GM19438 (cell line): ENCODE results near the gene ITGA3.

Experiments
- ATAC-seq: cut with Tn5 transposase; IDR thresholded peaks from one replicate; pipeline ENCODE4 v1.9.1; 2021; ENCODE audit warnings: low read depth; ENCODE audit not compliant: unreplicated experiment

Gene ITGA3

DNA sequence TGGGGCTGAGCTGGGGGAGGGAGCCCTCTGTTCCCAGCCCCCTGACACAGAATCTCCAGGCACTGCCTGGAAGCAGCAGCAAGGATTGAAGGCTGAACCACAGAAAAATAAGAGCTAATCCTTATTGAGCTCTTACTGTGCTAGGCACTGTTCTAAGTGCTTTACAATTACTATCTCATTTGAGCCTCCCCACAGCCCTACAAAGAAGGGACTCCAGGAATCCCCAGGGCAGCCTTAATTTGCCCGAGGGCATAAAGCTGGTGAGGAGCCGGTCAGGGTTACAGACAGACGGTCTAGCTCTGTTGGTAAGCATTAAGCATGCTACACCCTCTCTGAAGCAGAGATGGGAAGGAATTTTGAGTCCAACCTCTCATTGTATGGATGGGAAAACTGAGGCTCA, 67.0 kb downstream of the ITGA3 start:
- ATAC-seq = no peak

DNA sequence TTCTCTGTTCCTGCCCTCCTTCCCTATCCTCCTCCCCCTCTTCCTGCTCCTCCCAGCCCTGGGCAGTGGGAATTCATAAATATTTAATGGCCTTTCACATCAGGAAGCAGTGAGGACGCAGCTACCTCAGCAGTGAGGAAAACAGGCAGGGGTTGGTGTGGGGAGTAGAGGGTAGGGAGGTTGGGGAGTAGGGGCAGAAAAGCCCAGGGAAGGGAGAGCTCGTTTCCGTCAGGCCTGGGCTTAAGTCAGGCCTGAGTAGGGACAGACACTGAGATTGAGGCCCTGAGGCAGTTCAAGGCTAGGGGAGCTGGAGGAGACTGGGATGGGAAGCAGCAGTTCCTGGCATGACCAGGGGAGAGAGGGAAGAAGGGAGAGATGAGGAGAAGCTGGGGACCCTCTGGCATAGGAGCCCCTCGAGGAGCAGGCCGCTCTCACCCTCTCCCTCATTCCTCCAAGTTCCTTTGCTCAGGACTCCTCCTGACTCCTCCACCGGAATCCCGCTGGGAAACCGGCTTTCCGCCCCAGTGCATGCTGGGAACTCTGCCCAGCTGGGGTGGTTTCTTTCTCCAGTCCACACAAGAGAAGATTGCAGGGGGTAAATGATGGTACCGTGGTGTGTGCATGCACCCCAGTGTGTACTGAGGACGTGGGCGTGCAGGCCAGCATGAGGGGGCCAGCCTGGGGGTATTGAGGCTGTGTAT, 67.9 kb downstream of the ITGA3 start:
- no peak for ATAC-seq

DNA sequence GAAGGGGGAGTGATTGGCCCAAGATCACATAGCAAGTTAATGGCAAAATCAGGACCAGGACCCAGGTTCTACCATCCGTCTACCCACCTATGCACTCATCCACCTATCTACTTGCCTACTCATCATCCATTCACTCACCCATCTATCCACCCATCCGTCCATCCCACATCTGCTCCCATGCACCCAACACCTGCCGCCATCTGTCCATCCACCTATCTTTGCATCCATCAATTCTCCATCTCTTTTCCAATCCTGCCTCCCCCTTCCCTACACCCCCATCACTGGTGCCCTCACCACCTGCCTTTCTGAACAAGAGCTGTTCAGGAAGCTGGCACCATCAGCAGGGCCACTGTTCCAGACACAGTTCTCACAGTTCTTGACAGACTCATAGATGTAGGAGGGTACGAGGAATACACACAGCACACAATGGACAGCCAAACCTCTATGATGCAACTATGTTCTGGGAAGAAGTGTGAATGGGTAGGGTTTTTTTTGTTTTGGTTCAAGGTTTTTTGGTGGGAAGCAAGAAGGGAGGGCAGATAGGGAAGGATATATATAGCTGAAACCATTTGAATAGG, 69.6 kb downstream of the ITGA3 start:
- ATAC-seq = no peak

DNA sequence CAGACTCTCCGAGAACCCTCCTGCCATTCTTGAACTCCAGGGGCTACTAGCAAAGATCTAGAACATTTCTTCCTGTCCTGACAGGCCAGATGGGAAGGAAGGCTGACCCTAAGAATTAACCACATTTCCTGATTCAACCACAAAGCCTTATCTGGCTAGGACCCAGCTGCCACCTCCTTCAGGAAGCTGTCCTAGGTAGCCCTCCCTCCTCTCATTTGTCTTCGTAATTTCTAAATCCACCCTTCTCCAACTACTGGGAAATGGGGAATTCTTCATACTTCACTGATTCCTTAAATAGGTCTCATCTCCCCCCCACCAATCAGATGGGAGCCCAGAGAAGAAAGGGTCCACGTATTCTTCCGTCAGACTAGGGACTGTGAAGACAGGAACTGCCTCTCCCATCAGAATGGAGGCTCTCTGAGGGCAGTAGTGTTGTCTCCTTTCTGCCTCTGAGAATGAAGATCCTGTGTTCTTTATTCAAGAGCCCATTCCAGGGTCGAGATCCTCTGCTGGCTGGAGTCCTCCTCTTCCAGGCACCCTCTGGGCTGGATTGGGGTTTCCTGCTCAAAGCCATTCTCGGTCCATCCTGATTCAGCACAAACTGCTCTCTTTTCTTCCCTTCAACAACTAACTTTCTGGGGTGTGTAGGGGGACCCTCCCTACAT, 71.9 kb downstream of the ITGA3 start:
- ATAC-seq = no peak

DNA sequence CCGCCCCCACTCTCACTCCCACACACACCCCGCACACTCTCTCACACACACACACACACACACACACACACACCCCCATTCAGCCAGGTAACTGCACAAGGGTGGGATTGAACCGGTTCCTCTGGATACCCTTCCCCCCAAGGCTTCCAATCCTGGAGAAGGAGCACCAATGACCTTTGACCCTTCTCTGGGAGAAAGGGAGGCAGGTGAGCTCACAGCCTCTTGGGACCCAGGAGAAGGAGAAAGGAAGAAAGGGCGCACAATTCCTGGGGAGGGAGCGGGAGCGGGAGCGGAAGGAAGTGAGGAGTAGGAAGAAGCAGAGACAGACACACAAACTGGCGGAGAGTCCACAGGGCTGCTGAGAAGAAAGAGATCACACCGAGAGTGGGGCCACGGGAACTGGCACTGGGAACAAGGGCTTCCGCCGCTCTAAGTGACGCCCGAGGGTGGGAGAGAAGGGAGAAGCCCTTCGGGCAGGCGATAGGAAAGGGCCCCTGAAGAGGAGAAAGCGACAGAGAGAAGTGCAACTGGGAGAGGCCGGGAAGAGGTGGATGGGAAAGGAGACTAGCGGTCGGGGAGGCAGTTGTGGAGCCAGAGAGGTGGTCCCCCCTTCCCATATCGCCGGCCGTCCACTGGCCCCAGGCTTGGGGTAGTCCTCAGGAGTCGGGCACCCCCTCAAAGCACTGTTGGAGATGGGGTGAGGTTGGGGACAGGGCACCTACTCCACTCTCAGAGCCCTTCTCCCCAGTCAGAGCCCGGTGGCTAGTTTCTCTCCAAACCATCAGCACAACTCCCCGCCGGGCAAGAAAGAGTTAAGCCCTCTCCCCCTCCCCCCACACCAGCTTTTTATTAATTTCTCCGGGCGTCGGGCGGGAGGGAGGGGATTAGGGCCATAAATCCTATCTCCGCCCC, 72.8 kb downstream of the ITGA3 start:
- no peak for ATAC-seq

DNA sequence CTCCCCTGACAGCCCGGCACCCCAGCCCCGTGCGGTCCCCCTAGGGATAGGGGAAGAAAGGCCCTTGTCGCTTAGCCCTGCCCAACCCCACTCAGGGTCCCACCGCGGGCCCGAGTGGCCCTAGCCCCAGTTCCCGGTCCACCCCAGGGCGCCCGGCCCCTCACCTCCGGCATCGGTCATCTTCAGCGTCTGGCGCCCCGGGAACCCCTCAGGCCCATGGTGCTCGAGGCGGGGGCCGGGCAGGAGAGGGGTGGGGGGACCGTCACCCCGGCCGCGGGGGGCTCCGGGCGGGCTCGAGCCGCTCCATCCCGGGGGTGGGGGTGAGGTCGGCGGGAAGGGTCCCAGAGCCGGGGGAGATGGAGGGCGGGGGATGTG, 73.4 kb downstream of the ITGA3 start:
- ATAC-seq = no peak

DNA sequence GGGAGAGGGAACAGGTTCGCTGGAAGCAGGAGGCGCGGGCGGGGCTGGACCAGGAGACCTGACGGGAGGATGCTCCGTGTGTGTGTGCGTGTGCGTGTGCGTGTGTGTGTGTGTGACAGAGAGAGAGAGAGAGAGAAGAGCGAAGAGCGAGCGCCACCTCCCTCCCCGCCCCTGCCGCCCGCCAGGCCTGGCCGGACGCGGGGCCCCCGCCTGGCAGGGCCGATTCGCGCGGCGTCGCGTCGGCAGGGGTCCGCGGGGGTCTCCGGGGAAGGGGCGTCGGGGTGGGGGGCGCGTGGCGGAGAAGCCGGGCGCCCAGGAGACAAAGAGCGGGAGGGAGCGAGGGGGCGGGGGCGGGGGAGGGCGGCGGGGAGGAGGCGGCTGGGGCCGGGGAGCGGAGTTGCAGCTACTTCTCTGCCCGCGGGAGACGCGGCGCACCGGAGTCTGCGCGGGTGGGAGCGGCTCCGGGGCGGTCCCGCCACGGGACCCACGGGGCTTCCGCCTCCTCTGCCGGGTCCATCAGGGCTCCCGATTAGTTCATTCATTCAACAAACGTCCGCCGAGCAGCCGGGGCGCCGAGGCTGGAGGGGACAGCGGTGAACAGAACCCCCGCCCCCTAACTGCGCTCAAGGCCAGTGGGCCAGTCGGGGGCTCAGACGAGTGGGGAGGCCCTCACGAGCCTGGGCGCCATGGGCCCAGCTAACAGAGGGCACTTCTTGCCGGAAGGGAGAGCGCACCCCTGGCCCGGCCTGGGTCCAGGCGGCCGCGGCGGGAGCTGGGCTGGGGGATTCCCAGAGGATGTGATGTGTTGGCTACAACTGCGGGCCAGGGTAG, 74.0 kb downstream of the ITGA3 start, which contains the start of gene SAMD14:
Gene SAMD14 (minus strand): TSS at position 433 of the 831 bp plus-strand sequence. CDS start 5,201 bp downstream, outside the sequence.
- no peak for ATAC-seq

DNA sequence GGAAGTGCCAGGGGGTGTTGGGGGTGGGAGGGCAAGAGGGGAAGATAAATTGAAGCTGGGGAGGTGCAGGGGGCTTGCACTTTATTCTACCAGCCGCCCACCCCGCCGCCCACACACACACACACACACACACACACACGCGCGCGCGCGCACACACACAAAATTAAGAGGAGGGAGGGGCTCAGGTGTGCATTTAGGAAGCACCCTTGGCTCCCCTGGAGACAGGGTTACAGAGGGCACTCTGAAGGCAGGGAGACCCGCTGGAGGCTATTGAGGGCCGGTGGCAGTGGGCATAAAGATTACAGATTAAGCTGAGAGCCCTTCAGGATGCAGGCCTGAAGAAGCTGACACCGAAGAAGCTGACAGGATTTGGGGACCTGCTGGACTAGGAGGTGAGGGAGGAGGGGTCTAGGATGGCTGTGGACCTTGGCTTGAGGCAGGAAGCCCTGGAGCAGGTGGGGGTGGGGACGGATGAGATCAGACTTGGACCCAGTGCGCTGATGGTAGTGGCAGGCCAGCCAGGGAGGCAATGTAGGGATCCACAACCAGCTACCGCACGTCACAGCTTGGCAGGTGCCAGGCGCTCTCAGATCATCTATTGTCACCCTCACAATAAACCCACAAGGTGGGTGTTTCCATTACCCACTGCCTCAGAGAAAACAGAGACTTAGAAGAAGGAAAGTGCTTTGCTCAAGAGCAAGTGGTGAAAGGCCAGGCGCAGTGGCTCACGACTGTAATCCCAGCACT, 74.8 kb downstream of the ITGA3 start:
- ATAC-seq = no peak

DNA sequence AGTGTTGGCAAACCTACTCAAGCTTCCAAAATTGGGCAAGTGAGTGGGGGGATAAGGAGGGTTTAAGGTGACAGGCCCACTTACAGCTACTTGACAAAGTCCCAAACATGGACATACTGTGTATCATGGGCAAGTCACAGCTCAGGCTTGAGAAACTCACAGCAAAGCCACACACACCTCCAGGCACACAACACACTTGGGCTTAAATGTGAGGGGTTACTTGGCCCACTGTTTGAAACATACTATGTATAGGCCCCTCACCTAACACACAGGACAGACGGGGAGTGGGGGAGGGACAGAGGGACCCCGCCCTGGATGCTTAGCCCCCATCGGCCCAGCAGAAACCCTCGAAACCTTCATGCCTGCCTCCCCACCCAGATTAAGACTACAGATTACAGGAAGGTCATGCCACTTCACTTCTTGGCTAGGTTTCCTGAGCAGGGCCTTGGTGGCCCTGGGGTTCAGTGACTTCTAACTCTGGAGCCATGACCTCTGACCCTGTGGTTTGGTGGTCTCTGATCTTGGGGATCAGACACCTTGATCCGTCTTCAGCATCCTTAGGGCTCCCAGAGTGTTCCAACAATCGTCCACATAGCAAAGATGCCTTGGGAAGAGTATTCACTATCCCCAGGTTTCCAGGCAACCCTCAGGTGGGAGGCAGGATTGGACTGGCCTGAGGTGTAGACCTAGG, 76.3 kb downstream of the ITGA3 start:
- no peak for ATAC-seq

DNA sequence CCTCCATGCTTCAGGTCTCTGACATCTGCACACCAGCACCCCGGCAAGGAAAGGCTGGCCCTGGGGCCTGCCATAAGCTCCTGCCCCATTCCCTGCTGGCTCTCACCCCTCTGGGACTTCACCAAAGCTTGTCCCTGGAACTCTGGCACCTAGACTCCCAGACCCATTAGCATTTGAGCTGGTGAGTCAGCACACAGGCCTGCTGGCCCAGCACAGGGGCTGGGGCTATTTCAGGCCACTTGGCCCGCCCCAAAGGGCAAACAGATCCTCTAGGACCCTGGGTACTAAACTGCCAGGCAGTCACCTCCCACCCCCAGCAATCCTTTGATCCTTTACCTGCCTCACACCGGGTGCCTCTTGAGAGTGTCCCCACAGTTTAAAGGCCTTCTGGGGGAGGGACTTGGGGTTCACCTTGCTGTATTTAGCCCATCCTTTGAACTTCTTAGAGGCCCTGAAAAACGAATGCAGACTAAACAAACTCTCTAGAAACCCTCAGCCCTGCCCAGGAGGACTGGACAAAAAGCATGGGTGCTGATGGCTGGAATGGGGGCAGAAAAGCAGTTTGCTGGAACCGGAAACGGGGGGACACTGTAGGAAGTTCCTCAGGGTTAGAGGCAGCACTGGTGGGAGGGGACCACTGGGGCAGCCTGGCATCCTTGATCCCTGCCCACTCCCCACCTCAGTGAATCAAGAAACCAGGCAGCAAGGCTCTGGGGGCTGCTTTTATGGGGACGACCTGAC, 77.3 kb downstream of the ITGA3 start:
- ATAC-seq = no peak

DNA sequence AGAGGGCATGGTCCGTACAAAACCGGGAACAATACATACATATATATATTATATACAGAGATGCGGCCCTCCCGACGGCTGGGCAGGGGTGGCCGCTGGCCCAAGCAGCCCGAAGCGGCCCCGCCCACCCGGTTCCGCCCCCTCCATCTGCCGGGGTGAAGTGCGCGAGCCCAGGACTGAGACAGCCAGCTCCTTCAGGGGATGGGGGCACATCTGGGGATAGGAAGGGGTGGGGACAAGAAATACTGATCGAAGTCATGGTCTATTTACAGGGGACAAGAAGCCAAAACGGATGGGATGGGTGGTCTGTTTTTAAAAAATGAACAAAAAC, 77.8 kb downstream of the ITGA3 start:
- ATAC-seq = no peak

DNA sequence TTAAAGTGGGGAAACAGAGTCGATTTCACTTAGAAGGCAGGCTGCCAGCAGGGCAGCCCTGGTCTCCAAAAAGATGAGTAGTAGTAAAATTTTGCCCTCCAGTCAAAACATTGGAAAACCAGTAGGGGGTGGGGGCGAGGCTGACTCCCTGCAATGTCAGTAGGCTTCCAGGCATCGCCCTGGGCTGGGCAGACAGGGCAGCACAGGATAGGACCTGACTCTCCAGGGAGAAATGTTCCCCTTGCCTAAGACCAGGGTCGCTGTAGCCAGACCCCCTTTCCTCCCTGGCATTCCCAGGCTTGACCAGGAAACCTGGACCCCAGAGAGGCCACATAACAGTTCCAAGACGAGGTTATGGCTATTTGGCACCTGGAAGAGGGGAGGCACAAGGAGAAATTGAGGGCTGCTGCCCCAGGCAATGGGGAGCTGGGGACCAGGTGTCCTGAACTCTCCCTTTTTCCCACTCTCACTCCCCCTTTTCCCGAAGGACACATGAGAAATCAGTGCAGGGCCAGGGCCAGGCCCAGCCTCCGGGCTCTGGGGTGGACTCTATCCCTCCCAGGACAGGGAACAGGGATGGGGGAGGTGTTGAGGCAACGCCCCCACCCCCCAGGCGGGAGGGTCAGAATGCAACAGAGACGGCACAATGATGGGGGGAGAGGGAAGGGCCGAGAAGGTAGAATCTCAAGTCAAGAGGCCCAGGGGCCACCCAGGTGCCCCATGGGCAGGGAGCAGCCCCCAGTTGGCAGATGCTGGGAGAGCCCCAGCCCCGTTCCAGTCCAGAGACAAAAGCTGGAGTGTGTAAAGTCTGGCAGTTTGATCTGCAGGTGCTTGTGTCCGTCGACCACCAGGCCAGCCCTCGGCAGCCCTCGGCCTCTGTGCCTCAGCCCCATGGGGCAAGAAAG, 78.5 kb downstream of the ITGA3 start:
- ATAC-seq = no peak

DNA sequence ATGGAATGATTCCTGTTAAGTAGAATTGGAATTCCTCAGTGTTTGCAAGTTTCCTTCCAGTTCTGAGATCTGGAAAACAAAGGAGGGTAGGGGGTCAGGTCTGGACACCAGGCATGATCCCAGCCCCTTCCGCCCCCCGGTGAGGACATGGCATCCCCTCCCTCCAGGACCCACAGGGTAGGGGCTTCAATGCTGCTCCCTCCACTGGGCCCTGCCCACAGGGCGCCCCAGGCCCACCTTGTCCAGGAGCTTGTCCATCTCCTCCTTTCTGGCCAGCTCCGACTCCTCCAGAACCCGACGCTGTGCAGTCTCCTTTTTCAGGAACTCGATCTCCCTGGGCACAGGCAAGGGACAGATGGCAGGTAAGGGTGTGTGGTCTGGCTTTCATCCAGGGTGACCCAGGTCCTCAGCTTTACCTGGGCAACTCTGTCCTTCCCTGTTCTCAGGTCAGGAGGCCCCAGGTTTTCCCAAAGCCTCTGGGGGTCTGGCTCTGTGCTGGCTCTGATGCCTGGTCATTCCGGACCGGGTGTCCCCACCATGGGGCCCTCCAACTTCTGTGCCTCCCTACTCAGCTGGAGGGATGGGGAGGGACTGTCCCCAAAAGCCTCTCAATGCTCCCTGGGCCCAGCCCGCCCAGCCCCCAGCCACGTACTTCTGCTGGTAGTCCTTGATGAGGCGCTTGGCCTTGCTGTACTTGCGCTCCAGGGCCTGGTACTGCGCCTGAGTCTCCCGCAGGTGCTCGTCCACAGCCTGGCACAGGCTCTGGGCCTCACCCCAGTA, 79.6 kb downstream of the ITGA3 start:
- no peak for ATAC-seq

DNA sequence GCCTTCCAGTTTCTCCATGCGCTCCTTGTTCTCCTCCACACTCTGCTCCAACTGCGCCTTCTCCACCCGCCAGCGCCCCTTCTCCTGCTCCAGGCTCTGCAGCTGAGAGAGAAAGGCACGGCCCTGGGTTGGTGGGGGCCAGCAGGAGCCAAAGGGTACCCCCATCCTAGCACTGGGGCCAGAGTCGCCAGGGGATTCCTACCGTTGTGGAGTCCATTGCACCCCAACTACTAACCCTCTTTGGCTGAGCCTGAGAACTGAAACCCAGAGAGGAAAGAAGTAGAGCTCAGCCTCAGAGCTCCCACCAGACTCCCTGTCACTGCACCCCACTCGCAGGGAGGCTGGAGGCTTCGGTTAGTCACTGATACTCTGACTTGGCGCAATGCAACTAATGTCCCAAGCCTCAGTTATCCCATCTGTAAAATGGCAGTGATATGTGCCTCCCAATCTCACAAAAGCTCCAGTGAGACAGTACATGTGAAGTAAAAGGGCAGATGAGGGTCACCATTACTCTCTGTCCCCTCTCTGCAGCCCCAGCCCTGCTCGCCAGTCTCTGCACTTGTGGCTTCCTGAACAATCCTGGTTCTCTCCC, 80.3 kb downstream of the ITGA3 start:
- ATAC-seq = no peak

DNA sequence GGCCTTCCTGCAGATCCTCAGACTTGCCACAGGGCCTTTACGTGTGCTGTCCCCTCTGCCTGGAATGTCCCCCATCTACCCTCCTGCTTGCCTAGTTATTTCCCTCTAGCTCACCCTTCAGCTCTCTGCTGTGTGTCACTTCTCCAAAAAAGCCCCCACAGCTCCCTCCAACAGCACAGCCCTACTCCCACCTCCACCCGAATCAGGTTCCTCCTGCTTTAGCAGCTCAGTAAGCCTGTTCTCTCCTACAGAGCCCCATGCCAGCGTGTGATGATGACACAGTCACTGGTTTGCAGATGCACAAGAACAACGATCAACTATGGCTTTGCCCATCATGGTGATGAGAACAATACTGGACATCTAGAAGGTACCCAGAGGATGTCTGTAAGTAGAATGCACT, 81.1 kb downstream of the ITGA3 start:
- no peak for ATAC-seq

DNA sequence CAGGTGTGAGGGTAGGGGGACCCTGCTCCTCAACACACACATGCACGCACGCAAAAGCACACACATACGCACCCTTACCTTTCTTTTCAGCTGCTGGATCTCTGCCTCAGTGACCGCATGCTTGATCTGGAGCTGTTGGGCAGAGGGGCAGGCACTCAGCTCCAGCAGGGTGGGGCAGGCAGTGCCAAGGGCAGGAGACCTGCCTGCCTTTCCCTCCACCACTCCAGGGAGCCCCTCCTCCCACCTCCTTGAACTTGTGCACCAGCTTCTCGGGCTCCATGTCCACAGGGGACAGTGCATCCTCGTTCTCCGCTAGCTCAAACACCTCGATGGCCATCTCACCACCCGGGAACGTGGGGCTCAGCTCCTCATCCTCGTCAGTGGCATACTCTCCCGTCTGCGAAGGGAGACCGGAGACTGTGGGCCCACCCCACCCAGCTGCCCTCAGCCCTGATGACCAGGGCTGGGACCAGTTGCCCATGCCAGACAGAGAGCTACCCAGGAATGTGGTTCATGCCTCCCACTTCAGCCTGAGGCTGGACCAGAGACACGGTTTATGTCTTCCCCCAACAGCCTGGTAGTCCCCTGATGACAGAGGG, 83.4 kb downstream of the ITGA3 start:
- ATAC-seq = no peak
